ENCODE data around the gene TNNT3.

Gene TNNT3

GRCh38 chr11:1906611-1907423, 12.7 kb upstream of the TNNT3 start:
- Histone ChIP-seq H3K27me3 (ENCODE audit: insufficient read depth, low read depth, severe bottlenecking) (peaks cover 88% of the 10 kb centered on the region), H3K4me3 (ENCODE audit: low read depth, low read length) (no peak overlapping the region), H3K9me3 (ENCODE audit: severe bottlenecking) (no peaks in the 10 kb centered on the region), H3K36me3 (no peaks in the 10 kb centered on the region), H3K27ac (no peak overlapping the region)
- no peak for DNase-seq
- no peak for TF ChIP-seq CTCF (IDR thresholded peaks at IDR 0.05; ENCODE audit: low read depth, low read length)

GRCh38 chr11:1908618-1909017, 10.9 kb upstream of the TNNT3 start:
- no peak for TF ChIP-seq CTCF (IDR thresholded peaks at IDR 0.05; ENCODE audit: low read depth, low read length)
- peaks cover 83% of the 10 kb centered on the region for H3K27me3 ChIP-seq (ENCODE audit: insufficient read depth, low read depth, severe bottlenecking)
- no peak overlapping the region for H3K4me3 ChIP-seq (ENCODE audit: low read depth, low read length)
- no peak for DNase-seq
- no peaks in the 10 kb centered on the region for H3K36me3 ChIP-seq
- H3K9me3 ChIP-seq (ENCODE audit: severe bottlenecking) = no peaks in the 10 kb centered on the region
- H3K27ac ChIP-seq = no peak overlapping the region

- TF ChIP-seq CTCF (IDR thresholded peaks at IDR 0.05; ENCODE audit: low read depth, low read length) = no peak
Observed at GRCh38 chr11:1909524-1909923, 10.0 kb upstream of the TNNT3 start.

GRCh38 chr11:1912289-1912878, 7.1 kb upstream of the TNNT3 start:
- TF ChIP-seq CTCF (IDR thresholded peaks at IDR 0.05; ENCODE audit: low read depth, low read length) = no peak
- no peak for DNase-seq
- H3K4me3 ChIP-seq (ENCODE audit: low read depth, low read length) = no peak overlapping the region

More at GRCh38 chr11:1909524-1909923, 10.0 kb upstream of the TNNT3 start:
- H3K27me3 ChIP-seq (ENCODE audit: insufficient read depth, low read depth, severe bottlenecking) = peaks cover 82% of the 10 kb centered on the region
- no peak overlapping the region for H3K4me3 ChIP-seq (ENCODE audit: low read depth, low read length)
- H3K36me3 ChIP-seq = no peaks in the 10 kb centered on the region
- no peak overlapping the region for H3K27ac ChIP-seq
- no peaks in the 10 kb centered on the region for H3K9me3 ChIP-seq (ENCODE audit: severe bottlenecking)
- DNase-seq = no peak

GRCh38 chr11:1913271-1914060, 6.0 kb upstream of the TNNT3 start:
- H3K27ac ChIP-seq = no peak overlapping the region
- H3K36me3 ChIP-seq = no peaks in the 10 kb centered on the region
- peaks cover 73% of the 10 kb centered on the region for H3K27me3 ChIP-seq (ENCODE audit: insufficient read depth, low read depth, severe bottlenecking)
- no peaks in the 10 kb centered on the region for H3K9me3 ChIP-seq (ENCODE audit: severe bottlenecking)
- no peak for DNase-seq
- TF ChIP-seq CTCF (IDR thresholded peaks at IDR 0.05; ENCODE audit: low read depth, low read length) = no peak
- H3K4me3 ChIP-seq (ENCODE audit: low read depth, low read length) = no peak overlapping the region

More at GRCh38 chr11:1912289-1912878, 7.1 kb upstream of the TNNT3 start:
- no peaks in the 10 kb centered on the region for H3K9me3 ChIP-seq (ENCODE audit: severe bottlenecking)
- H3K27ac ChIP-seq = no peak overlapping the region
- H3K27me3 ChIP-seq (ENCODE audit: insufficient read depth, low read depth, severe bottlenecking) = peaks cover 71% of the 10 kb centered on the region
- H3K36me3 ChIP-seq = no peaks in the 10 kb centered on the region

Measured in WERI-Rb-1 (cell line).